Measurements from ENCODE around the gene IGBP1. TPM values are rescaled to one million over a fixed set of nuclear protein-coding genes. Genes with fewer than 3 reads are reported as not detected.

Gene IGBP1
- total RNA-seq, 1 experiment from 2014 or later: 50.7 TPM

- no peaks in the 10 kb centered on the region for H3K4me1 ChIP-seq (ENCODE audit: control insufficient read depth in 1 of 2, insufficient read depth in 2 of 2, low read length in 2 of 2)
- intact Hi-C loops (cut with micrococcal nuclease): no loop called here
- no peaks in the 10 kb centered on the region for H3K27me3 ChIP-seq (ENCODE audit: insufficient read depth, low read length)
- no peak for TF ChIP-seq TCF7L2 (IDR thresholded peaks at IDR 0.05; ENCODE audit: borderline replicate concordance, extremely low read depth, insufficient read depth, insufficient read length)
- no peak for TF ChIP-seq CTCF (IDR thresholded peaks at IDR 0.05 in 2 of 3, conservative IDR thresholded peaks at IDR 0.05 in 1 of 3; ENCODE audit: borderline replicate concordance in 1 of 3, insufficient read depth in 1 of 3, low read depth in 2 of 3, low read length in 2 of 3)
- TF ChIP-seq EGR1 (IDR thresholded peaks at IDR 0.05; ENCODE audit: low read depth): no peak
- no peak for TF ChIP-seq SRF (IDR thresholded peaks at IDR 0.05; ENCODE audit: low read depth)
- no peak for TF ChIP-seq POLR2A (IDR thresholded peaks at IDR 0.05; ENCODE audit: borderline replicate concordance, extremely low read depth, insufficient read depth, insufficient read length)
- no peak for TF ChIP-seq JUND (IDR thresholded peaks at IDR 0.05)
- no peak for TF ChIP-seq RAD21 (IDR thresholded peaks at IDR 0.05; ENCODE audit: low read depth)
- no peak for TF ChIP-seq FOSL1 (IDR thresholded peaks at IDR 0.05; ENCODE audit: low read depth)
- no peak for TF ChIP-seq SP1 (IDR thresholded peaks at IDR 0.05; ENCODE audit: low read depth)
- TF ChIP-seq CEBPB (IDR thresholded peaks at IDR 0.05; ENCODE audit: low read depth): no peak
- no peak for TF ChIP-seq CBX3 (IDR thresholded peaks at IDR 0.05; ENCODE audit: low read depth)
- TF ChIP-seq ZFX (IDR thresholded peaks at IDR 0.05): no peak
- TF ChIP-seq REST (IDR thresholded peaks at IDR 0.05; ENCODE audit: low read depth): no peak
- no peak for TF ChIP-seq ATF3 (IDR thresholded peaks at IDR 0.05)
- TF ChIP-seq MAX (IDR thresholded peaks at IDR 0.05): no peak
- peaks cover 0 to 6% of the 10 kb centered on the region in 2 experiments; a peak in 1 of 4 replicates for H3K36me3 ChIP-seq (ENCODE audit: control insufficient read depth in 1 of 2, insufficient read depth in 2 of 2, low read length in 2 of 2)
- no peaks in the 10 kb centered on the region for H3K9me2 ChIP-seq (ENCODE audit: insufficient read depth)
- RAD21 ChIA-PET (ENCODE audit: low non-redundant PET in 1 of 2, low total read pairs in 2 of 2, uncharacterized antibody in 2 of 2, unreplicated experiment in 2 of 2): no interaction called here
- H3K9me3 ChIP-seq (ENCODE audit: control insufficient read depth in 1 of 2, insufficient read depth in 1 of 2, low read depth in 1 of 2, low read length in 2 of 2): no peaks in the 10 kb centered on the region
- CTCF ChIA-PET: no interaction called here
- no peak overlapping the region for H3K27ac ChIP-seq (ENCODE audit: low read depth, low read length)
- H3K4me2 ChIP-seq (ENCODE audit: low read length): no peak overlapping the region
- peaks cover 8% of the 10 kb centered on the region; the same call in 1 of the 2 replicates for H3K79me2 ChIP-seq (ENCODE audit: insufficient read depth, low read length)
- no TSS peak for BruUV-seq (replicated peaks)
- H3K9ac ChIP-seq (ENCODE audit: low read length): no peak overlapping the region
- ATAC-seq (no peak), DNase-seq (ENCODE audit: low read depth, low spot score) (no peak)
- H4K20me1 ChIP-seq (ENCODE audit: insufficient read depth): no peaks in the 10 kb centered on the region
- POLR2A ChIA-PET: no interaction called here
- H3K4me3 ChIP-seq (replicated peaks in 1 of 2; ENCODE audit: low read depth in 1 of 2, low read length in 2 of 2): no peak overlapping the region
- H2AFZ ChIP-seq (ENCODE audit: low read depth, low read length, poor library complexity, severe bottlenecking): no peak overlapping the region
These were observed 8.1 kb downstream of the IGBP1 start for GRCh38 chrX:70141373-70141772.

All from HCT116 (cell line).